Measurements from ENCODE around the gene TSC22D4.

- no peak for TF ChIP-seq CTCF (IDR thresholded peaks at IDR 0.05)
- no peak for TF ChIP-seq POLR2A (IDR thresholded peaks at IDR 0.05)
These were observed 9.5 kb upstream of the TSC22D4 start for GRCh38 chr7:100488333-100489095.

All from uterus (tissue), 2 donors.